SIG-M5 treated with dmso at 0.1 percent for 504 hours (cell line): ENCODE results near the gene GALNT9.

Source experiments
- DNase-seq: peaks from one replicate; lab custom pipeline; 2025; ENCODE audit not compliant: unreplicated experiment; lab: John Stamatoyannopoulos, UW

The GALNT9 gene

GRCh38 chr12:132187646-132188450 is 141.5 kb downstream of the GALNT9 start:
- no peak for DNase-seq

DNA sequence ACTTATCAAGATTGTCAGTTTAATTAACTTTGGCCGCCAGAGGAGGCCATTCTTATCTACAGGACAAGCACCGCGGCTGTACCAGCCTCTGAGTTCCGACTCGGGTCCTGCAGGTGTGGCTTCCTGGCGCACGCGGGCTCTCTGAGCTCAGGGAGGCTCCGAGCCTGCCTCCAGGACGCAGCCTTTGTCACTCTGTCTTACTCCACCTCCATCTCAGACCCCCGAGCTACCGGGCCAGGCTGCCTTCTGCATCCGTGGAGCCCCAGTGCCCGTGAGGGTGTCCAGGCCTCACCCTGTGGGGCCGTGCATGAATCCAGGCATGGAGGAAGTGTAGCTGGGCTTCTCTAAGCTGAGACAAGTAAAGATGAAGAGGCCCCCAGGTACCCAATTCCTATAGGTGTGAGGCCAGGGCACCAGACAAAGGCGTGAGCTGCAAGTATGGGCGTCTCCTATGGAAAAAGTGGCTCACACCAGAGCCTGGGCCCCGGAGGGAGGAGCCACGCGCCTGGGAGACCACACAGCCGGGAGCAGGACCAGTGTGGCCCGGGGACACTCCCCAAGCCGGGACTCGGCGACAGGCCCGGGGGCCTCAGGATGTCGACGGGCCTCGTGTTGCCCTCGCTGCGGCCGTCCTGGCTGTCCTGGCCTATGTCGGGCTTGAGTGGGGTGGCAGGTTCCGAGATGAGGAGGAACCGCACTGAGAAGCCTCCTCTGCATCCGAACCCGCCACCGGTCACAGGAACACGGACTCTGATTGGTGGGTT is 142.3 kb downstream of the GALNT9 start:
- no peak for DNase-seq

GRCh38 chr12:132186208-132186856 is 143.1 kb downstream of the GALNT9 start:
- no peak for DNase-seq

GRCh38 chr12:132185705-132186104 is 143.7 kb downstream of the GALNT9 start:
- DNase-seq, result no peak

GRCh38 chr12:132182711-132183365 is 146.6 kb downstream of the GALNT9 start:
- DNase-seq, result peak; percentile 62

GRCh38 chr12:132182206-132182710 is 147.1 kb downstream of the GALNT9 start:
- DNase-seq, result no peak

- DNase-seq, result no peak
Observed at GRCh38 chr12:132181570-132182200, 147.7 kb downstream of the GALNT9 start.

DNA sequence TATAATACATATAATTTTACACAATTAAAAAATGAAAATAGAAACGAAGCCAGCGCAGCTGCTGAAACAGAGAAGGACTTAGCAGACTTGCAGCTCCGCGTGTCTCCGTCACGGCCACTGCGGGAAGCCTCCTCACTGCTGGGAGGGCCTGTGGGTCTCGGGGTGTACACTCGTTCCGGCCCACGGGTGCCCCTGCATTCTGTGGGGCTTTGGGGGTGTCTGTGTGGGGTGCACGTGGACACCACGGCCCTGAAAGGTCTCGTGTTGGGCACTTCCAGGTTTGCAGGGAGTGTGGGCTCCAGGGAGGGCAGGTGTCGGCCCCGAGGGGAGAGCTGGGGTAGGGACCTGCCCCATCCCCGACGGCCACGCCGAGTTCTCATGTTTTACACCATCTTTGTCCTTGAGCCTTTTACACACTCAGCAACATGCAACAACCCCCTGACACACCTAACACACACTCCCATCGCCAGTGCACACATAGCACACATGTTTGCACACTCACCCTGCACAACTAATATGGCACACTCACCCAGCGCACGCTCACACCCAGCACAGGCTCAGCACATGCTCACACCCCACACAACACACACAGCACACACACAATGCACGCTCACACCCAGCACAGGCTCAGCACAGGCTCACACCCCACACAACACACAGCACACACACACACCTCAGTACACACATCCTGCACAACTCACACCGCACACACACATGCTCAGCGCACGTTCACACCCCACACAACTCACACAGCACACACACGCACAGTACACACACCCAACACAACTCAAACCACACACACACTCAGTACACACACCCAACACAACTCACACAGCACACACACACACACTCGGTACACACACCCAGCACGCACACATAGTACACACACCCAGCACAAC is 148.5 kb downstream of the GALNT9 start:
- no peak for DNase-seq

GRCh38 chr12:132179431-132180362 is 149.7 kb downstream of the GALNT9 start:
- DNase-seq, result no peak

DNA sequence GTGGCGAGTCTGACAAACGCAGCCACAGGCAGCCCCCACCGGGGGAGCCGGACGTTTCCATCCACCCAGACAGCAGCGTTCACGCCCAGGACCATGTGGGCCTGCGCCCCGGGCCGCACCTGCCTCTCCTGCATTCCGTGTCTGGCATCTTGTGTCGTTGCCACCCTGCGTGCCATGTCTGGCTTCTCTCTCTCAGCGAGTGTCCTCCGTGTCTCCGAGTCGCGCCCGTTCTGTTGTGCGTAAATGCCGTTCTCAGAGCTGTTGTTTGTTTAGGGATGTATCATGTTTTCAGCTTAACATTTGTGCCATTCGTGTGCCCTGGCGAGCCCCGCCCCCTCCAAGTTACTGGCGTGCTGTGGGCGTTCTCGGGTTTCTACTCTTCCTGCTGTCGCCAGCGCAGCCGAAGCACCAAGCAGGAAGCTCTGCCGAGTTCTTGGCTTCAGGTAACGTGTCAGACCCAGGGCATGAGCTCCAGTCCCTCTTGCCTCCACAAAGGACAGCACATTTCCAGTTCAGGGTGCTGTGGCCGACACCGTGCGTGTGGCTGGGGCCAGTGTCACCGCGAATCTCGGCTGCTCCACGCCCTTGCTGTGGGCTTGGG is 150.5 kb downstream of the GALNT9 start:
- no peak for DNase-seq

DNA sequence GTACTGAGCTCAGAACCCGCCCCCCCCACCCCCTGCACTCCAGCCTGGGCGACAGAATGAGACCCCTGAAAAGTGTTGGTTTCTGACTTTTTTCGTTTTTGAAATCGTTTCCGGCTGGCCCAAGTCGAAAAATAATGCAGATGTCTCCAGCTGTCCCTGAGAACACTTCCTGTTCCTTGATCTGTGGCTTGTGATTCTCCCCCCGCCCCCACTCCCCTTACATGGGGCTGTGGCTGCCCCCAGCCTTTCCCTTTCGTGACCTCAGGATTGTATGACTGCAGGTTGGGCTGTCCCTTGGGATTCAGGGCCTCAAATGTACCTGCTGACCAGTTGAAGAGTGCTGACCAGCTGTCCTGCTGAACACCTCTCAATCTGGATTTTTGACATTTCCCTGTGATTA is 151.1 kb downstream of the GALNT9 start:
- DNase-seq, result no peak

- no peak for DNase-seq
Observed at GRCh38 chr12:132176920-132177551, 152.4 kb downstream of the GALNT9 start.

DNA sequence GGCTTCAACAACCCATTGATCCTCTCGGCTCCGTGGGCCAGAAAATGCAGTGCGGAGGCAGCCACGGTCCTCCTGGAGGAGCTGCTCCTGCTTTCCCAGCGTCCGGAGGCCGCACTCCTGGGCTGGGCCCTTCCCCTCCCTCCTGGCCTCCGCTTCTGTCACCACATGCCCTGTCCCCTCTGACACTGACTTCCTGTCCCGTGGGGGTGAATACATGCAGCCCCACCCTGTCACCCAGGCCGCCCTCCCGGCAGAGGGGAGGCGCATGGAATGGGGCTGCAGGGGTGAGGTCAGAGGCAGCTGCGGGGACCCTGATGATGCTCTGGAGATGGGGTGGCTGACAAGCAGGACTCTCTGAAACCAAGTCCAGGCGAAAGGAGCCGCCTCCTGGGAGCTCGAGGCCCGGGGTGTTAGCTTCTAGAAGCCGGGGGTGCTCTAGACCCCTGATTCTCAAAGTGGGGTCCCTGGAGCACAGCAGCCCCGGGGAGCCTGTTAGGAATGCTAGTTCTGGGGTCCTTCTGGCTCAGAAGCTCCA is 152.9 kb downstream of the GALNT9 start:
- no peak for DNase-seq

DNA sequence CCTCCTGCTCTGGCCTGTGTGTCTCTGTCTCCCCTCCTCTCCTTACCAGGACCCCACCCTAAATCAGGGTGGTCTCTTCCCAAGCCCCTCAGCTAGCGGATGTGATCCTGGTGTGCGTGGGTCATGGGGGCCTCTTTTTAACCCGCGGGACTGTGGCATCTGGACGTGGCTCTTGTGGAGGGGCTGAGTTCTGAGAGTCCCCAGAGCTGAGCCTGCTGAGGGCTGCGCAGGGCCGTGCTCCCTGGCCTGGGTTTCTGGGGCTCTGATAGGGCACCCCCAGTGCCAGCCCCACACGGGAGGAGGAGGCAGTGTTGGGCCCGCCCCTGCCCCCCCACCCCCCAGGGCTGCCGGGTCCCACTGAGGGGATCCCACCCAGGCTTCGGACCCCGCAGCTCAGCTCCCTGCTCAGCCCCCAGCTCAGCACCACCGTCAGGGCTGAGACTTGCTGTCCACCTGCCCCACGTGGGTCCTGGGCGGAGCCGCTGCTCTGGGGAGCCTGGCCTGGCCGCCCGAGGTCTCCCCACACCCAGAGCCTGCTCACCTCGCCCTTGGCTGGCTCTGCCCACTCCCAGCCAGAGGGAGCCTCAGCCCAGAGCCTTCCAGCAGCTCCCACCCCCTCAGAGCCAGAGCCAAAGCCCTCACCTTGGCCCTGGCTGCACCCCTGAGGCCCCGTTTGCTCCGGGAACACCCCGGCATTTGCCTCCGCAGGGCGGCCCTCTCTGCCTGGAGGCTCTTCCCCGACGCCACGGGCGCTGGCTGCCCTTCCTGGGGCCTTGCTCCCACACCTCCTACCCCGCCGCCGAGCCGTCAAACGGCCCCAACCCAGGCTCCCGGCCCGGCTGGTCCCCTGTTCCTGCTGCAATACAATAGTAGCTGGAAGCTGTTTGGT is 153.6 kb downstream of the GALNT9 start:
- no peak for DNase-seq

DNA sequence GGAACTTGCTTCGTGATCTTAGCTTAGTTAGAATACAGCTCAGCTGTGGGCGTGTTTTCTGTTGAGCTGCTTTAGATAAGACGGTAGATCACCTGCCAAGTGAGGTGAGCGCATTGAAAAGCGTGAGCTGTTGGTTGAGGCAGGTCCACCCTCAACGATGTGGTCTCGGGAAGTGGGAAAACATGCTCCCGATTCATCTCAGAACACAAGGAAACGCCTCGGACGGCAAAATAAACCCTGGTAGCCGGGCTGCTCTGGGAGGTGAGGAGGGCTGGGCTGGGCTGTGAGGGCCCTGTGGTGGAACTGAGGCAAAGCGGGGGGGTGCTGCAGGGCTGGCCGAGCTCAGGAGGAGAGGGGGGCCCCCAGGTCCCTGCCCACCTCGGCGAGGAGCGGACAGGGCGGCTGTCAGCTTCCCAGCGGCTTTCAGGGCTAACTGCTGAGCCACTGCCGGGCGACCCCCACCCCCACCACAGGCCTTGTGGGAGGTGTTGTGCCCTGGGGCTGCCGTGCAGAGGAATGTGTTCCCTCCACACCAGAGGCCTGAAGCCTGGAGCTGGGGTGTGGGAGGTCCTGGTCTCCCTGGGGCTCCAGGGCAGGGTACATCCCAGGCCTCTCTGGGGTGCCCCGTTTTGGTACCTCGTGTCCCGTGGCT is 154.4 kb downstream of the GALNT9 start:
- no peak for DNase-seq
